Type B pancreatic cell (in vitro differentiated cells): Measurements from ENCODE around the gene PAH. TPM values are rescaled to one million over a fixed set of nuclear protein-coding genes. Genes with fewer than 3 reads are reported as not detected.

Experiments
- DNase-seq: peaks from one replicate; pipeline ENCODE4 v3.0.0; 2021; ENCODE audit warnings: mixed read lengths; ENCODE audit not compliant: unreplicated experiment; ENCODE audit errors: extremely low spot score
- H3K27ac Mint-ChIP-seq: 2 replicates; pipeline ENCODE4 v1.8.0; 2021; ENCODE audit warnings: mild to moderate bottlenecking, mixed read lengths
- H3K27me3 Mint-ChIP-seq: 2 replicates; pipeline ENCODE4 v1.8.0; 2021; ENCODE audit warnings: mixed read lengths
- H3K36me3 Mint-ChIP-seq: 2 replicates; pipeline ENCODE4 v1.8.0; 2021; ENCODE audit warnings: mixed read lengths
- H3K4me1 Mint-ChIP-seq: one replicate; pipeline ENCODE4 v1.8.0; 2021; ENCODE audit warnings: mixed read lengths; ENCODE audit not compliant: unreplicated experiment
- H3K4me3 Mint-ChIP-seq: 2 replicates; pipeline ENCODE4 v1.8.0; 2021; ENCODE audit warnings: mild to moderate bottlenecking, mixed read lengths
- H3K9me3 Mint-ChIP-seq: 2 replicates; pipeline ENCODE4 v1.8.0; 2021; ENCODE audit warnings: mixed read lengths
- total RNA-seq: library from RNA; stranded (reverse); gene quantifications from 2 replicates; pipeline ENCODE4 v1.2.1, GENCODE V29; 2021; ENCODE audit warnings: low replicate concordance
- TF ChIP-seq, protein P1 (sequence below): fragments of 200-600 bp; sonication (generic); conservative IDR thresholded peaks from 2 replicates; pipeline ENCODE4 v1.5.0; 2021; ENCODE audit warnings: antibody characterized with exemption, mild to moderate bottlenecking

The PAH gene
- total RNA-seq, 1 donor from 2014 or later, result 5.8 TPM

DNA sequence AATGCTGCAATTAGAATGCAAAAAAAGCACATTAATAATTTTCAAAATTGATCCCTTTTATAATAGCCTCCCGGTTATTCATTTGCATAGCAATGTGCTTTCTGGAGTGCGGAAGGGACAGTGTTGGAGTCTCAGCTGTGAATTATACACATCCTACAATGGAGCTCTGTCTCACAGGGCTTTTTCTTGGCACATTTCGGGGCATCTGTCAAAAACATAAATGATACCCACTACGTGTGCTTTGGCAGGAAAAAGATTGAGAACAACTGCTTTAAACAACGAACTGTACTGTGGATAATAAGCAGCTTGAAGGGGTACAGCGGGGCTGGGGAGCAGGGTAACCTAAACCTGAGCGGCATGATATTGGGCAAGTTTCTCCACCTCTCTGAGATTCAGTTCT, 123.1 kb downstream of the PAH start:
- no peak for DNase-seq
- H3K4me3 Mint-ChIP-seq, result no peak overlapping the region
- H3K4me1 Mint-ChIP-seq, result peaks cover 4% of the 10 kb centered on the region
- no peaks in the 10 kb centered on the region for H3K9me3 Mint-ChIP-seq
- H3K27ac Mint-ChIP-seq, result no peak overlapping the region
- H3K36me3 Mint-ChIP-seq, result no peaks in the 10 kb centered on the region
- H3K27me3 Mint-ChIP-seq, result peaks cover 19% of the 10 kb centered on the region
- TF ChIP-seq, protein P1, sequence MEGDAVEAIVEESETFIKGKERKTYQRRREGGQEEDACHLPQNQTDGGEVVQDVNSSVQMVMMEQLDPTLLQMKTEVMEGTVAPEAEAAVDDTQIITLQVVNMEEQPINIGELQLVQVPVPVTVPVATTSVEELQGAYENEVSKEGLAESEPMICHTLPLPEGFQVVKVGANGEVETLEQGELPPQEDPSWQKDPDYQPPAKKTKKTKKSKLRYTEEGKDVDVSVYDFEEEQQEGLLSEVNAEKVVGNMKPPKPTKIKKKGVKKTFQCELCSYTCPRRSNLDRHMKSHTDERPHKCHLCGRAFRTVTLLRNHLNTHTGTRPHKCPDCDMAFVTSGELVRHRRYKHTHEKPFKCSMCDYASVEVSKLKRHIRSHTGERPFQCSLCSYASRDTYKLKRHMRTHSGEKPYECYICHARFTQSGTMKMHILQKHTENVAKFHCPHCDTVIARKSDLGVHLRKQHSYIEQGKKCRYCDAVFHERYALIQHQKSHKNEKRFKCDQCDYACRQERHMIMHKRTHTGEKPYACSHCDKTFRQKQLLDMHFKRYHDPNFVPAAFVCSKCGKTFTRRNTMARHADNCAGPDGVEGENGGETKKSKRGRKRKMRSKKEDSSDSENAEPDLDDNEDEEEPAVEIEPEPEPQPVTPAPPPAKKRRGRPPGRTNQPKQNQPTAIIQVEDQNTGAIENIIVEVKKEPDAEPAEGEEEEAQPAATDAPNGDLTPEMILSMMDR, result no peak

Other genes starting within 250 kb of the PAH start
- gene ASCL1, start 40.4 kb upstream of the PAH start, total RNA-seq, result 7.5 and 10.4 TPM in 2 replicates